ENCODE measurements around the gene PLEKHG7. TPM values are rescaled to one million over a fixed set of nuclear protein-coding genes. Genes with fewer than 3 reads are reported as not detected.

PLEKHG7 gene
- total and polyA plus RNA-seq, 2 experiments from 2014 or later: not detected

DNA sequence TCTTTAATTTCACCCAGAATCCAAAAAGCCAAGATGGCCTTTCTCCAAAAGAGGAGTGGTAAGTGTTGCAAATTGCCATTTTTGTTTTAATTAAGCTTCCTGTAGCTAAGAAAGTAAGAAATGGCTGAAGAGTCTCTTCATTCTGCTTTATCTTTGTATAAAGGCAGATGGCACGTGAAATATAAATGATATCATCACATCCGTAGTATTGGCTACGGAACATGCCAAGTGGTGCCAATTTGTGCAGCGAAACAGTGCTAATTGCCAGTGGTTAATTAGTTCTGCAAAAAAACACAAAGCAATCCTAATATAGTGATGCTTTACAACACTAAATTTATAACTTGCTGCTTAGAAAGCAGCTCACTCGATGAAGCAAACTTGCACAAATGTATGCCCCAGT is 29.4 kb downstream of the PLEKHG7 start:
- H3K4me1 ChIP-seq (ENCODE audit: low read depth): peaks cover 3% of the 10 kb centered on the region
- H3K4me3 ChIP-seq: no peak overlapping the region
- no peak for TF ChIP-seq CTCF (IDR thresholded peaks at IDR 0.05; ENCODE audit: low read depth, low read length)
- no peak overlapping the region for H3K27ac ChIP-seq
- H3K27me3 ChIP-seq: no peaks in the 10 kb centered on the region
- no peaks in the 10 kb centered on the region for H3K36me3 ChIP-seq
- H3K9me3 ChIP-seq (ENCODE audit: low read depth): no peaks in the 10 kb centered on the region
- no peak for DNase-seq (ENCODE audit: low read depth in 1 of 2, low spot score in 1 of 2)

- no peak overlapping the region for H3K4me3 ChIP-seq
Measured at GRCh38 chr12:92732716-92733115, 29.9 kb downstream of the PLEKHG7 start.

DNA sequence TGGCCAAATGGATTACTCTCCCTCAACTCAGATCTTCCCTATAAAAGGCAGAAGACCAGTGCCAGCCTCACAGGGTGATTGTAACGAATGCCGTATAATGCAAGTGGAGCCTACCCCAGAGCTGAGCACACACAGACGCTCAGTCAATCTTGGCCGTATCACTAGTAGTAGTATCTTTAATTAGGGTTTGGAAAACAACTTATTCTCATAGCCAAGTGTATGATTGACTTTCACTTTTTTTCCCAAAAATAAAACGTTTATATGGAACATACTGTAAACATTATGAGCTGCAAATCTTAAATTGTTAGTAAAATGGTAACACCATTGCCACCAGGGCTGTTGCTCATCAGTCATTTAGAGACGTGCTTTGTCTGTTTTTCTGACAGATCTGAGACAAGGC is 30.4 kb downstream of the PLEKHG7 start:
- no peak for TF ChIP-seq CTCF (IDR thresholded peaks at IDR 0.05; ENCODE audit: low read depth, low read length)
- no peak overlapping the region for H3K27ac ChIP-seq
- H3K4me3 ChIP-seq: no peak overlapping the region
- no peak for DNase-seq (ENCODE audit: low read depth in 1 of 2, low spot score in 1 of 2)
- H3K36me3 ChIP-seq: no peaks in the 10 kb centered on the region
- H3K9me3 ChIP-seq (ENCODE audit: low read depth): no peaks in the 10 kb centered on the region
- peaks cover 3% of the 10 kb centered on the region for H3K4me1 ChIP-seq (ENCODE audit: low read depth)
- H3K27me3 ChIP-seq: no peaks in the 10 kb centered on the region

More at GRCh38 chr12:92732716-92733115, 29.9 kb downstream of the PLEKHG7 start:
- H3K36me3 ChIP-seq: no peaks in the 10 kb centered on the region
- DNase-seq (ENCODE audit: low read depth in 1 of 2, low spot score in 1 of 2): no peak
- no peaks in the 10 kb centered on the region for H3K27me3 ChIP-seq
- TF ChIP-seq CTCF (IDR thresholded peaks at IDR 0.05; ENCODE audit: low read depth, low read length): no peak
- no peak overlapping the region for H3K27ac ChIP-seq
- no peaks in the 10 kb centered on the region for H3K9me3 ChIP-seq (ENCODE audit: low read depth)
- H3K4me1 ChIP-seq (ENCODE audit: low read depth): peaks cover 3% of the 10 kb centered on the region

GRCh38 chr12:92733661-92734060 is 30.9 kb downstream of the PLEKHG7 start:
- Histone ChIP-seq H3K36me3 (no peaks in the 10 kb centered on the region), H3K9me3 (ENCODE audit: low read depth) (no peaks in the 10 kb centered on the region), H3K4me3 (no peak overlapping the region), H3K27me3 (no peaks in the 10 kb centered on the region), H3K4me1 (ENCODE audit: low read depth) (peaks cover 3% of the 10 kb centered on the region), H3K27ac (no peak overlapping the region)
- DNase-seq (ENCODE audit: low read depth in 1 of 2, low spot score in 1 of 2): no peak
- TF ChIP-seq CTCF (IDR thresholded peaks at IDR 0.05; ENCODE audit: low read depth, low read length): no peak

DNA sequence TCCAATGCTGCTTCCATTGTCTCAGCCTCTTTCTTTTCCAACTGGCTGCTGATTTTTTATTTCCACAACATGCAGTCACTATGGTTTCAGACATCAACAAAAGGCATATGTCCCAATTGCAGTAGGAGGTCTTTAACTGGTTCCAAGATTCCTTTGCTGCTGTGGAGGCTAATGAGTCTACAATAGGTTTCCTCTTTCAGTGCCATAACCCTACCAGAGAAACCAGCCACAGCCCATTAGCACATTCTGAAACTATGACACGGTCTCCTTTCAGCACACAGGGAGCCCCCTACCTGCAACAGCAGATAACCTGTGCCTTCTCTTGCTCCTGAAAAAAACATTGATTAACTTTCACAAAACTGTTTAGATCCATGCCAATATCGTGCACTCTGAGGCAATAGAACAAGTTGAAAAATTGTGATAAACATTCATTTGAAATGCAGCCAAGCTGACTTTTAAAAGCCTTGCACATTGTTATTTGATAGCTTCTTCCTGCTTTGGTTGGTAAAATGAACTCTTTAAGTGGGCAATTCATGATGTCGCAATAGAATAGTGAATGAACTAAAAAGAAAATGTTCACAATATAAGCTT is 32.4 kb downstream of the PLEKHG7 start:
- TF ChIP-seq CTCF (IDR thresholded peaks at IDR 0.05; ENCODE audit: low read depth, low read length): no peak
- Histone ChIP-seq H3K9me3 (ENCODE audit: low read depth) (no peaks in the 10 kb centered on the region), H3K27me3 (no peaks in the 10 kb centered on the region), H3K4me1 (ENCODE audit: low read depth) (peaks cover 3% of the 10 kb centered on the region), H3K27ac (no peak overlapping the region), H3K36me3 (no peaks in the 10 kb centered on the region), H3K4me3 (no peak overlapping the region)
- peak in 1 of 2 donors; percentile 96 for DNase-seq (ENCODE audit: low read depth in 1 of 2, low spot score in 1 of 2)

Data from cardiac muscle cell (in vitro differentiated cells and primary cell).